ENCODE data around the gene FGF2.
"Not testable (repeated sequence)": the region's sequence is repeated elsewhere in the genome, so short reads cannot be mapped to it uniquely, and the experiment has no call there.

FGF2 gene

GRCh38 chr4:122786920-122787319, 39.7 kb upstream of the FGF2 start:
- H3K9ac ChIP-seq (ENCODE audit: low read length); H3K23ac ChIP-seq (ENCODE audit: low read length in 2 of 2); H4K91ac ChIP-seq (ENCODE audit: low read length); H2AFZ ChIP-seq (ENCODE audit: low read depth, low read length); H3K4me3 ChIP-seq (ENCODE audit: insufficient read depth in 1 of 2, low read depth in 1 of 2, low read length in 2 of 2); H3K14ac ChIP-seq (ENCODE audit: low read length in 2 of 2); H3K36me3 ChIP-seq (ENCODE audit: control insufficient read depth in 1 of 2, insufficient read depth in 2 of 2, low read depth in 1 of 2, low read length in 2 of 2); H3K9me3 ChIP-seq (ENCODE audit: control insufficient read depth, low read length); H3K4me2 ChIP-seq (ENCODE audit: low read length, poor library complexity, severe bottlenecking); H3K27me3 ChIP-seq (ENCODE audit: control insufficient read depth in 1 of 2, insufficient read depth in 1 of 2, low read length in 2 of 2); H3K4ac ChIP-seq (ENCODE audit: low read depth in 1 of 2, low read length in 2 of 2); H2AK5ac ChIP-seq (ENCODE audit: low read length, severe bottlenecking); H3K27ac ChIP-seq (ENCODE audit: low read length, poor library complexity, severe bottlenecking); H2BK15ac ChIP-seq (ENCODE audit: low read depth, poor library complexity, severe bottlenecking); H4K8ac ChIP-seq (ENCODE audit: low read length); H2BK12ac ChIP-seq (ENCODE audit: low read length in 2 of 2); DNase-seq; H3K18ac ChIP-seq (ENCODE audit: low read depth in 1 of 2, low read length in 2 of 2); H3K4me1 ChIP-seq (ENCODE audit: control insufficient read depth, insufficient read depth, low read depth, low read length); H2BK5ac ChIP-seq (ENCODE audit: low read depth, low read length, poor library complexity, severe bottlenecking); H2BK120ac ChIP-seq (ENCODE audit: low read depth, low read length); H3K79me1 ChIP-seq (replicated peaks; ENCODE audit: low read length, poor library complexity, severe bottlenecking): not testable (repeated sequence)
- no CpG with 5 or more reads among the region's 1 CpG for WGBS

DNA sequence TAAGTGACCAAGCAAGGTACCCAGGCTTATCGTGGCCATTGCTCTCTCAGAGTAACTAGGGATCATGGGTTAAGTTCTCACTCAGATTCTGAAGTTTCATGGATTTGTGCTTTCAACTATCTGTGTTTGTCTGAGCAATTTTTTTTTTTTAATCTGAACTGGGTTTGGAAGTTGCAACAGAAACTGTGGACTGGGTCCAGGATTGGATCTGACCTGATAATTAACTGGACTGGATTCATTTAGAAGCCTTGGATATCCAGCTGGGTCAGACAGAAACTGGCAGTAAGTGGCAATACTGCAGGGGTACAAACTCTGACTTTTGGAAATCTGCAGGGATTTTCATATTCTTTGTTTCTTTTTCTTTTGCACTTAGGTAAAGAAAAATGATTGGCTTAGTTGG, 38.7 kb upstream of the FGF2 start:
- 98% methylated on average over 1 of the region's 1 CpG for WGBS
- Histone ChIP-seq H2BK5ac (ENCODE audit: low read depth, low read length, poor library complexity, severe bottlenecking) (no peak overlapping the region), H3K4me2 (ENCODE audit: low read length, poor library complexity, severe bottlenecking) (no peak overlapping the region), H3K27ac (ENCODE audit: low read length, poor library complexity, severe bottlenecking) (no peak overlapping the region), H3K23ac (ENCODE audit: low read length in 2 of 2) (no peak overlapping the region), H3K9me3 (ENCODE audit: control insufficient read depth, low read length) (no peaks in the 10 kb centered on the region), H3K4me3 (ENCODE audit: insufficient read depth in 1 of 2, low read depth in 1 of 2, low read length in 2 of 2) (no peak overlapping the region), H2AFZ (ENCODE audit: low read depth, low read length) (no peak overlapping the region), H2AK5ac (ENCODE audit: low read length, severe bottlenecking) (peak overlapping the region; percentile 62), H3K14ac (ENCODE audit: low read length in 2 of 2) (no peak overlapping the region), H3K9ac (ENCODE audit: low read length) (no peak overlapping the region), H3K4ac (ENCODE audit: low read depth in 1 of 2, low read length in 2 of 2) (no peak overlapping the region), H2BK120ac (ENCODE audit: low read depth, low read length) (no peak overlapping the region), H3K4me1 (ENCODE audit: control insufficient read depth, insufficient read depth, low read depth, low read length) (peaks cover 5% of the 10 kb centered on the region), H3K27me3 (ENCODE audit: control insufficient read depth in 1 of 2, insufficient read depth in 1 of 2, low read length in 2 of 2) (no peaks in the 10 kb centered on the region), H4K91ac (ENCODE audit: low read length) (no peak overlapping the region), H2BK12ac (ENCODE audit: low read length in 2 of 2) (no peak overlapping the region), H2BK15ac (ENCODE audit: low read depth, poor library complexity, severe bottlenecking) (no peak overlapping the region), H3K18ac (ENCODE audit: low read depth in 1 of 2, low read length in 2 of 2) (no peak overlapping the region), H4K8ac (ENCODE audit: low read length) (no peak overlapping the region), H3K36me3 (ENCODE audit: control insufficient read depth in 1 of 2, insufficient read depth in 2 of 2, low read depth in 1 of 2, low read length in 2 of 2) (no peaks in the 10 kb centered on the region), H3K79me1 (replicated peaks; ENCODE audit: low read length, poor library complexity, severe bottlenecking) (no peaks in the 10 kb centered on the region)
- DNase-seq = no peak

- DNase-seq = no peak
- Histone ChIP-seq H2BK12ac (ENCODE audit: low read length in 2 of 2) (no peak overlapping the region), H4K91ac (ENCODE audit: low read length) (no peak overlapping the region), H4K8ac (ENCODE audit: low read length) (no peak overlapping the region), H2BK15ac (ENCODE audit: low read depth, poor library complexity, severe bottlenecking) (no peak overlapping the region), H3K9ac (ENCODE audit: low read length) (no peak overlapping the region), H2AFZ (ENCODE audit: low read depth, low read length) (no peak overlapping the region), H3K27me3 (ENCODE audit: control insufficient read depth in 1 of 2, insufficient read depth in 1 of 2, low read length in 2 of 2) (no peaks in the 10 kb centered on the region), H3K18ac (ENCODE audit: low read depth in 1 of 2, low read length in 2 of 2) (no peak overlapping the region), H3K4ac (ENCODE audit: low read depth in 1 of 2, low read length in 2 of 2) (no peak overlapping the region), H3K27ac (ENCODE audit: low read length, poor library complexity, severe bottlenecking) (no peak overlapping the region), H3K23ac (ENCODE audit: low read length in 2 of 2) (no peak overlapping the region), H3K14ac (ENCODE audit: low read length in 2 of 2) (no peak overlapping the region), H3K79me1 (replicated peaks; ENCODE audit: low read length, poor library complexity, severe bottlenecking) (no peaks in the 10 kb centered on the region), H3K4me3 (ENCODE audit: insufficient read depth in 1 of 2, low read depth in 1 of 2, low read length in 2 of 2) (no peak overlapping the region), H2AK5ac (ENCODE audit: low read length, severe bottlenecking) (no peak overlapping the region), H3K4me1 (ENCODE audit: control insufficient read depth, insufficient read depth, low read depth, low read length) (peaks cover 3% of the 10 kb centered on the region), H2BK5ac (ENCODE audit: low read depth, low read length, poor library complexity, severe bottlenecking) (no peak overlapping the region), H3K4me2 (ENCODE audit: low read length, poor library complexity, severe bottlenecking) (no peak overlapping the region), H3K9me3 (ENCODE audit: control insufficient read depth, low read length) (no peaks in the 10 kb centered on the region), H2BK120ac (ENCODE audit: low read depth, low read length) (no peak overlapping the region), H3K36me3 (ENCODE audit: control insufficient read depth in 1 of 2, insufficient read depth in 2 of 2, low read depth in 1 of 2, low read length in 2 of 2) (no peaks in the 10 kb centered on the region)
- 92% methylated on average over 4 of the region's 4 CpGs for WGBS
Observed at GRCh38 chr4:122788935-122789334, 37.7 kb upstream of the FGF2 start.

DNA sequence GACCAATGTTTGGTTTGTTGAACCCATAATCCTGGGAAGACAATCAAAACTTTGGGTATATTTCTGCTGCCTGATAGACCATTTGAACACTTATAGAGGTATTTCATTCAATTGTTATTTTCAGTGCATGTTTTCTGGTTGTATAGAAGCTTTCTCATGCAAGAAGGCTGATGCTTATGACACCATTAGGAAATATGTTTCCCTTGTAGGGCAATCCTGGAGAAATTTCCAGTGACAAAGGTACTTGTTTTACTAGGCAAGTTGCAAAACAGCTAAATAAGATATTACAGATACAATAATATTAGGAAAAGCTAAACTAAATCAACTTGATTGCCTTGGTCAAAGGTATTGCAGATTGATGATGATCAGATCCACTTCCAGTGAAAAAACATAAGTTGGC, 32.8 kb upstream of the FGF2 start:
- Histone ChIP-seq H3K18ac (ENCODE audit: low read depth in 1 of 2, low read length in 2 of 2) (no peak overlapping the region), H3K27ac (ENCODE audit: low read length, poor library complexity, severe bottlenecking) (no peak overlapping the region), H3K4me1 (ENCODE audit: control insufficient read depth, insufficient read depth, low read depth, low read length) (no peaks in the 10 kb centered on the region), H2BK5ac (ENCODE audit: low read depth, low read length, poor library complexity, severe bottlenecking) (no peak overlapping the region), H2BK15ac (ENCODE audit: low read depth, poor library complexity, severe bottlenecking) (no peak overlapping the region), H3K14ac (ENCODE audit: low read length in 2 of 2) (no peak overlapping the region), H2AFZ (ENCODE audit: low read depth, low read length) (no peak overlapping the region), H4K91ac (ENCODE audit: low read length) (no peak overlapping the region), H2BK120ac (ENCODE audit: low read depth, low read length) (no peak overlapping the region), H3K4me3 (ENCODE audit: insufficient read depth in 1 of 2, low read depth in 1 of 2, low read length in 2 of 2) (no peak overlapping the region), H3K9ac (ENCODE audit: low read length) (no peak overlapping the region), H3K4ac (ENCODE audit: low read depth in 1 of 2, low read length in 2 of 2) (no peak overlapping the region), H2AK5ac (ENCODE audit: low read length, severe bottlenecking) (no peak overlapping the region), H3K27me3 (ENCODE audit: control insufficient read depth in 1 of 2, insufficient read depth in 1 of 2, low read length in 2 of 2) (no peaks in the 10 kb centered on the region), H3K79me1 (replicated peaks; ENCODE audit: low read length, poor library complexity, severe bottlenecking) (no peaks in the 10 kb centered on the region), H3K4me2 (ENCODE audit: low read length, poor library complexity, severe bottlenecking) (no peak overlapping the region), H3K23ac (ENCODE audit: low read length in 2 of 2) (no peak overlapping the region), H3K36me3 (ENCODE audit: control insufficient read depth in 1 of 2, insufficient read depth in 2 of 2, low read depth in 1 of 2, low read length in 2 of 2) (no peaks in the 10 kb centered on the region), H2BK12ac (ENCODE audit: low read length in 2 of 2) (no peak overlapping the region), H3K9me3 (ENCODE audit: control insufficient read depth, low read length) (no peaks in the 10 kb centered on the region), H4K8ac (ENCODE audit: low read length) (no peak overlapping the region)
- DNase-seq = no peak
